Stimulated activated CD4-positive, alpha-beta T cell treated with anti-CD3 and anti-CD28 coated beads, Interleukin-1b, Interleukin-23, amount 100 ng/mL, for 1 hour (primary cell): Measurements from ENCODE around the gene TLCD3B.
"Not testable (repeated sequence)": the region's sequence is repeated elsewhere in the genome, so short reads cannot be mapped to it uniquely, and the experiment has no call there.

Source experiments
- DNase-seq, 2 donors: peaks; one replicate each; pipeline ENCODE4 v3.0.0-alpha.2; 2020; ENCODE audit warnings: low read depth in 2 of 2

Gene TLCD3B

GRCh38 chr16:30025574-30025973 is 5.5 kb downstream of the TLCD3B start:
- DNase-seq, result no peak

- DNase-seq, result no peak
Measured at GRCh38 chr16:30025156-30025555, 5.9 kb downstream of the TLCD3B start.

- DNase-seq, result no peak
Measured at GRCh38 chr16:30024451-30024850, 6.6 kb downstream of the TLCD3B start.

GRCh38 chr16:30023586-30023985 is 7.5 kb downstream of the TLCD3B start:
- no peak for DNase-seq

DNA sequence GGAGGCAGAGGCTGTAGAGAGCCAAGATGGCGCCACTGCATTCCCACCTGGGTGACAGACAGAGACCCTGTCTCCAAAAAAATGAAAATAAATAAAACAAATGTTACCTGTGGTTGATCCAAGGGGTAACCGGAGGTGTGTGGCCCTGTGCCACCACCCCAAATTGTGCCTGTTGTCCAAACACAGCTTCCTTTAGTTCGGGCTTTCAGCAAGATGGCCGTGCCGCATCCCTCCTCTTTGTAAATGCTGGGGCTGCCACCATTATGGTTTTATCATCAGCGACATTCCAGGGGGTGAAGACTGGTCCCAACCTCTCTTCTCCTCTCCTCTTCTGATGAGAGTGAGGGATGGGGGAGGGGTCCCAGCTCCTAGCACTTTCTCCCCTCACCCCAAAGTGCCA is 8.2 kb downstream of the TLCD3B start, which contains the start of gene C16orf92:
C16orf92 (plus strand) TSS at position 312 of the 400 bp plus-strand sequence. CDS start 143 bp downstream, outside the sequence.
- no peak for DNase-seq

DNA sequence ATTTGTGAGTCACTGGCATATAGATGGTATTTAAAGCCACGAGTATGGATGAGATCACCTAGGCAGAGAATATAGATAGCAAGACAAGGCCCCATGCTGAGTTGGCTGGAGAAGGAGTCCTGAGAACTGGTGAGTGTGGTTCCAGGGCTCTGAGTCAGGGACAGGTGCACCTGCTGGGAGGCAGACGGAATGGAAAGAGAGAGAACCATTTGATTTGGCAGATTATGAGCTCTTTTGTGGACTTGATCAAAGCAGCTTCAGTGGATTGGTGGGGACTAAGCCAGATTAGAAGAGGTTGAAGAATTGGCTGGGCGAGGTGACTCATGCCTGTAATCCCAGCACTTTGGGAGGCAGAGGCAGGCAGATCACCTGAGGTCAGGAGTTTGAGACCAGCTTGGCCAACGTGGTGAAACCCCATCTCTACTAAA is 12.3 kb downstream of the TLCD3B start:
- no peak for DNase-seq

- DNase-seq, result not testable (repeated sequence)
Measured at GRCh38 chr16:30017937-30018336, 13.1 kb downstream of the TLCD3B start.

DNA sequence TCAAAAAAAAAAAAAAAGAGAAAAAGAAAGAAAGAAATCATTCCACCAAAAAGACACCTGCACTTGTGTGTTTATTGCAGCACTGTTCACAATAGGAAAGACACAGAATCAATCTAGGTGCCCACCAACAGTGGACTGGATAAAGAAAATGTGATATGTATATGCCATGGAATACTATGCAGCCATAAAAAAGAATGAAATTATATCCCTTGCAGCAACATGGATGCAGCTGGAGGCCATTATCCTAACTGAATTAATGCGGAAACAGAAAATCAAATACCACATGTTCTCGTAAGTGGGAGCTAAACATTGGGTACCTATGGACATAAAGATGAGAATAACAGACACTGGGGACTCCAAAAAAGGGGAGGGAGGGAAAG is 13.8 kb downstream of the TLCD3B start:
- DNase-seq, result no peak

DNA sequence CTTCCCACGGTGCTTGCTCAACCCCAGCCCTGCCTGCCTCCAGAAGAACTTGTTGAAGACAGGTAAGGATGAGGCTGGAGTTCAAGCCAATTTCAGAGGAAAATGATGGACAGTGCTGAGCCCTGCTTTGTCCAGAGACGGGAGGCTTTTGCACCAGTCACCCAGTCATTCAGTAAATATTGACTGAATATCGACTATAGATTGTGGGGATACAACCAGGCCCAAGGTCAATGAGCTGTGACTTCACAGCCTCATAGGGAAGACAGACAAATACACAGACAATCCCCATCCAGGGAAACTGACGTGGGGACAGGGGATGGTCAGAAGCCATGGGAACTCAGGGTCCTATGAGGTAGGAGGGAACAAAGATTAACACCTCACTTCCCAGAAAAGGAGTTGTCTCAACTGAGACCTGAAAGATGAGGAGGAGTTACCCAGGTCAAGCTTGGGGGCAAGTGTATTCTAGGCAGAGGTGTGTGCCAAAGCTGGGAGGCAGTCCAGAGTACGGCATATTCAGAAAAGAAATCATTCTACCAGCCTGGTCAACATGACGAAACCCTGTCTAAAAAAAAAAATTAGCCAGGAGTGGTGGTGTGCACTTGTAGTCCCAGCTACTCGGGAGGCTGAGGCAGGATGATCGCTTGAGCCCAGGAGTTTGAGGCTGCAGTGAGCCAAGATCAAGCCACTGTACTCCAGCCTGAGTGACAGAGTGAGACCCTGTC is 14.4 kb downstream of the TLCD3B start:
- DNase-seq, result no peak

GRCh38 chr16:30015450-30015849 is 15.6 kb downstream of the TLCD3B start:
- not testable (repeated sequence) for DNase-seq

DNA sequence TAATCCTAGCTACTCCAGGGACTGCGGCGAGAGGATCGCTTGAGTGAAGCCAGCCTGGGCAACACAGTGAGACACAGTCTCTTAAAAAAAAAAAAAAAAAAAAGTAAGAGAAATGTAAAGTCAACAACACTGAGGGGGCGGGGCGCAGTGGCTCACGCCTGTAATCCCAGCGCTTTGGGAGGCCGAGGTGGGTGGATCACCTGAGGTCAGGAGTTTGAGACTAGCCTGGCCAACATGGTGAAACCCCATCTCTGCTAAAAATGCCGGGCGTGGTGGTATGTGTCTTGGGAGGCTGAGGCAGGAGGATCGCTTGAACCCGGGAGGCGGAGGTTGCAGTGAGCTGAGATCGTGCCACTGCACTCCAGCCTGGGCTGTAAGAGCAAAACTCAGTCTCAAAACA is 18.5 kb downstream of the TLCD3B start:
- not testable (repeated sequence) for DNase-seq

DNA sequence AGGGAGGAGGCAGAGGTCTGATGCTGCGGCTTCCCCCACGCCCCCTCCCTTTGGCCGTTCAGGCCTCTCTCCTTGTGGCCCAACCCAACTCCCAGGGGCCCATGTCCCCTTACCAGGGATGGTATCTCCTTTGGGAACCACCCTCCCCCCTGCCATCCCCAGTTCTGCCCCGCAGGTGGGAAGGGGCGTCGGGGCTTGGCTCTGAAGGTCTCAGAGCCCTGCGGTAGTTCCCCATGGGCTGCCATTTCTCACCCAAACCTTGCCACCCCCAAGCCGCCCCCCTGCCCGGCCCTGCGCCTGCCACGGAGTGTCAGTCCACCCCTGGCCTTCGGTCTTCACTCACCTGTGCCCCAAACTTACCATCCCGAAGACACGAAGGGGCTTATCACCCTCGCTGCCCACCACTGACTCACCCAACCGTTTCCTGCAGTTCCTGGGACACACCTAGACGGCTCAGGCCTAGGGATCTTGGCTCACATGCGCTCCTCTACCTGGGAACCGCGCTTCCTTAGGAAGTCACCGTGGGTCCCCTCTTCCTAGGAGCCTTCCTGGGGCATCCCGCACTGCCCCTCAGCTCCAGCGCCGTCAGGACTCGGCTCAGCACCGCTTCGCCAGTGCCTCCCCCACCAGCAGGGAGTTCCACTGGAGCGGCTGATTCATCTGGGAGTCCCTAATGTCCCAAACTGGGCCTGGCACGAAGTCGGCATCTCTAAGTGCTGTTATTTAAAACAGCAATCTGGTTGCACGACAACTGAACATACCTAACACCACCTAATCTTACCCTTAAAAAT is 19.2 kb downstream of the TLCD3B start:
- DNase-seq, result no peak

GRCh38 chr16:30010844-30011713 is 20.0 kb downstream of the TLCD3B start, which contains the start of gene DOC2A:
DOC2A (minus strand) TSS chr16:30011027; CDS start chr16:30010222, 805 bp downstream.
- no peak for DNase-seq

DNA sequence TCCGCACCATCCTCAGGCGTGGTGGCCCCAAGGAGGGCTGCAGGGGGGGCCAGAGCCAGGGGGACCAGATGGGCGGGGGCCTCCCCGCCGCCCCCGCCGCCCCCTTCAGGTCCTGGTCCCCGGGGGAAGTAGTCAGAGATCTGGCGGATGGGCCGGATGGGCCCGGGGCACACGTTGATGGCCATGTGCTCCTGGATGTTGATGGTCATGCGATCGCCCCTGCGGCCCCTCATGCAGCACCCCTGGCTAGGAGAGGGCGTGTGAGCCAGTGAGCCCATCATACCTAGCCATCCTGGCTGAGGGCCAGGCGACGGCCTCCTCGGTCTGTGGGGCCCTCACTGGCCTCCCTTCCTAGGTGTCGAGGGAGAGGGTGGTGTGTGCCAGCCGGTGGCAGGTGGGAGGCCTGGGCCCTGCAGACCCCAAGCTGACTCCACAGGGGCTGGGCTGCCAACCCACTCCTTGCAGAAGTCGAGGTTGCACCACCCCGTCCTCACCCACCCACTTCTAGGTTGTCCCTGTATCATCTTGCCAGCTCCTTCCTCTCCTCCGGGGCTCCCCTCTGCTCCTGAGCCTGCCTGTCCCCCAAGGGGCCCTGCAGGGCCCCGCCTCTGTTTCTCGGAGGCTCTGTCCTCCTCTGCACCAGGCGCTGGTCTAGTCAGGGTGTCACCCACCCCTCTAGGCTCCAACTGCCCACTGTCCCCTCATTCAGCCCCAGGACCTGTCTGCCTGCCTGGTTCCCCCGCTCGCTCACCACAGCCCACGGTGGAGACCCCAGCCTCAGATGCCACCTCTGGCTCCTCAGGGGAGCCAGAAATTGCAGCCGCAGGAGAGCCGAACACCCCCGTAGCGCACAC is 20.9 kb downstream of the TLCD3B start:
- no peak for DNase-seq

DNA sequence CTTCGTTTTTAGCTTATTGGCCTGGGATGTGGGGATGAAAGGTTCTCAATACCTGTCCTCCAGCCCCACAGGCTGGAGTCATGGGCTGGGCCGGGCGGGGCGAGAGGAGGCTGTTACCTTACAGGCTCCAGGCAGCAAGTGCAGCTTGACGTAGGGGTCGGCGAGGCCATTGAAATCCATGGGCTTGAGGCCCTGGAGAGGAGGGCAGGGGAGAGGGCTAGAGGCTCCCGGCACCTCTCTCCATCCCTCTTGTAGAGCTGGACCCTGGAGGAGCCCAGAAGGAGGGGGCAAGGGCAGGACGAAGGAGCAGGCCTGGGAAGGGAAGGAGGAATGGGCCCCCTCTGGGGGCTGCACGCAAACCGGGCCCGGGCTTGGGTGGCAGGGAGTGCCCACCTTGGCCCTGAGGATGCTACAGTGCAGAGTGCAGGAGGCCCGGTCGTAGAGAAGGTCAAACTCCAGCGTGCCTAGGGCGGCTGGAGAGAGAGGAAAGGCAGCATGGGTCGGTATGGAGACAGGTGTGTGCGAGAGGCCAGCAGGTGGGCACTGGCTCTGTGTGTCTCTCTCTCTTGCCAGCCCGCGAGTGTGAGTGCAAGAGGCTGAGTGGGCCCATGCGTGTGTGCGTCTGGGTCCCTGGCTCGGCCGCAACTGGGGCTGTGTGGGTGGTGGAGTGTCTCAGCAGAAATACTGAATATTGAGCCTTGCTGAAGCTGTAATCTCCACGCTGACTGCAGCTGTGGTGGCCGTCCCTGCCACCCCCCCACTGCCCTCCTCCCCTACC is 21.8 kb downstream of the TLCD3B start:
- DNase-seq, result no peak

- no peak for DNase-seq
Measured at GRCh38 chr16:30007378-30007895, 23.6 kb downstream of the TLCD3B start.

GRCh38 chr16:30006659-30007377 is 24.3 kb downstream of the TLCD3B start:
- DNase-seq, result no peak

DNA sequence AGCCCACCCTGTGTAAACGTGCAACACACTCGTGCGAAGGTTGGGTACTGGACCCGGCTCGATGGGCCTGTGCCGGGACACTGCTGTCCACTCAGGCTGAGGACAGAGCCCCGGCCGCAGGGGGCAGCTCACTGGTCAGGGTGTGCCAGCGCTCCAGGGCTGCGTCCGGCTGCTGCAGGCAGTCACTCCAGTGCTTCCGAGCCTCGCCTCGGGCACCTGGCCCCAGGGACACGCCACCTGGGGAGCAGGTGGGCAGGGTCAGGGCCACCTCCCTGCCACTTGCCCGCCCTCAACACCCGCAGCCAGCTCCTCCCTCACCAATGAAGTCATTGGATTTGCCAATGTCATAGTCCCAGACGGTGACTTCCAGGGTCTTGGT is 25.0 kb downstream of the TLCD3B start:
- DNase-seq, result no peak

DNA sequence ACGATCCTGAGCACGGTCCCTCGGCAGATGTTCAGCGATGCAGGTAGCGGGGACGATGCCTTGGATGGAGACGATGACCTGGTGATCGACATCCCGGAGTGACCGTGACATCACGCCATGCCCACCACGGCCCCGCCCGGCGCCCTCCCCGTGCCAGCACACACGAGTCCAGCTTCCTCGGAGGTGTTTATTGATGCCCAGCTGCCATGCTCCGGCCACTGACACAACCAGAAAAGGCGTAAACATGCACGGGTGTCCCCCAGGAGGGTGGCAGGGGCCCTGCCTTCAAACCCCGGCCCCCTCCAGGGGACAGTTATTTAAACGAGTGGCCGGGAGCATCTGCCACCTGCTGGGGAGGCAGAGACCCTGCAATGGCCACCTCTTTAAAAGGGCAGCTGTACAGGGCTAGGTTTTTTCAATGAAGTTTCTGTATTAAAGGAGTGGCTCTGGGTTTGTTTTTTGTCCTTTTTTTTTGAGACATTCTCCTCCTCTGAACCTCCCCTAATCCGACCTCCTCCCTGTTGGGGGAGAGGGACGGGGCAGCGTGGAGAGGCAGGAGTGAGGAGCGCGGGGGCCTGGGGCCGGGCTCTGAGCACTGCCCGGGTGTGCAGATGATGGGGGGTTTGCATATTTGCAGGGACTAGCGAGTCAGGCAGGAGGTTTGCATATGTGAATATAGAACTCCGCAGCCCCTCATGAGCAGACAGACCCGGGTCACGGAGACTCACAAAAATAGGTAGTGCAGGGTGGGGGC is 25.6 kb downstream of the TLCD3B start:
- DNase-seq, result no peak
